Stimulated activated CD8-positive, alpha-beta memory T cell treated with anti-CD3 and anti-CD28 coated beads, Interleukin-2, amount 100 ng/mL, for 48 hours (primary cell): ENCODE measurements around the gene HMG20A.

ENCODE experiments used
- DNase-seq, 2 donors: peaks; one replicate each; pipeline ENCODE4 v3.0.0-alpha.2; 2020; ENCODE audit warnings: low read depth in 2 of 2

HMG20A gene

GRCh38 chr15:77476995-77477394 is 56.3 kb downstream of the HMG20A start:
- no peak for DNase-seq

- DNase-seq = no peak
Measured at GRCh38 chr15:77478051-77478450, 57.4 kb downstream of the HMG20A start.

GRCh38 chr15:77479015-77479414 is 58.3 kb downstream of the HMG20A start:
- no peak for DNase-seq

GRCh38 chr15:77480859-77481633 is 60.4 kb downstream of the HMG20A start:
- no peak for DNase-seq

GRCh38 chr15:77481670-77482069 is 61.0 kb downstream of the HMG20A start:
- no peak for DNase-seq

- no peak for DNase-seq
Measured at GRCh38 chr15:77482570-77482969, 61.9 kb downstream of the HMG20A start.

- no peak for DNase-seq
Measured at GRCh38 chr15:77483425-77484140, 62.9 kb downstream of the HMG20A start.

GRCh38 chr15:77484994-77485393 is 64.3 kb downstream of the HMG20A start:
- no peak for DNase-seq

GRCh38 chr15:77486542-77487468 is 66.1 kb downstream of the HMG20A start:
- no peak for DNase-seq

GRCh38 chr15:77487469-77487842 is 66.8 kb downstream of the HMG20A start:
- no peak for DNase-seq

- DNase-seq = no peak
Measured at GRCh38 chr15:77487888-77488287, 67.2 kb downstream of the HMG20A start.

- DNase-seq = no peak
Measured at GRCh38 chr15:77489647-77490046, 69.0 kb downstream of the HMG20A start.

- DNase-seq = no peak
Measured at GRCh38 chr15:77493324-77493907, 72.7 kb downstream of the HMG20A start.

GRCh38 chr15:77494073-77494867 is 73.6 kb downstream of the HMG20A start:
- DNase-seq = no peak

GRCh38 chr15:77494964-77495363 is 74.3 kb downstream of the HMG20A start:
- no peak for DNase-seq

GRCh38 chr15:77495838-77496596 is 75.3 kb downstream of the HMG20A start:
- no peak for DNase-seq

- DNase-seq = peak; percentile 57 to 62
Measured at GRCh38 chr15:77496715-77497109, 76.0 kb downstream of the HMG20A start.

- DNase-seq = no peak
Measured at GRCh38 chr15:77497110-77497737, 76.5 kb downstream of the HMG20A start.

- DNase-seq = no peak
Measured at GRCh38 chr15:77497942-77498361, 77.3 kb downstream of the HMG20A start.
